GM12878 (cell line): Measurements from ENCODE around the gene CGREF1. TPM values are rescaled to one million over a fixed set of nuclear protein-coding genes. Genes with fewer than 3 reads are reported as not detected.

Experiments used
- ATF3 ChIP-seq: IDR thresholded peaks from 2 replicates; pipeline ENCODE4 v1.6.1; 2011; ENCODE audit warnings: low read depth, mild to moderate bottlenecking, low read length, moderate library complexity, borderline replicate concordance; ENCODE audit errors: extremely low read depth
- BMI1 ChIP-seq: fragments of 450-650 bp; IDR thresholded peaks from 2 replicates; pipeline ENCODE4 v1.6.1; 2016; ENCODE audit warnings: mild to moderate bottlenecking, moderate library complexity, borderline replicate concordance
- CHD1 ChIP-seq: IDR thresholded peaks from 2 replicates; pipeline ENCODE4 v1.6.1; 2012; ENCODE audit warnings: low read depth, low read length, improper control_type of control experiment
- CREM ChIP-seq: IDR thresholded peaks from 2 replicates; pipeline ENCODE4 v1.6.1; 2014; ENCODE audit warnings: antibody characterized with exemption, low read depth
- E4F1 ChIP-seq: fragments of 450-650 bp; IDR thresholded peaks from 2 replicates; pipeline ENCODE4 v1.6.1; 2018; ENCODE audit warnings: borderline replicate concordance, mild to moderate bottlenecking; ENCODE audit not compliant: partially characterized antibody
- ELK1 ChIP-seq: IDR thresholded peaks from 2 replicates; pipeline ENCODE4 v1.6.1; 2012; ENCODE audit warnings: low read depth, low read length, improper control_type of control experiment
- ESRRA ChIP-seq: IDR thresholded peaks from 2 replicates; pipeline ENCODE4 v1.6.1; 2012; ENCODE audit warnings: mild to moderate bottlenecking, low read length, improper control_type of control experiment
- FOXM1 ChIP-seq: IDR thresholded peaks from 2 replicates; pipeline ENCODE4 v1.6.1; 2012; ENCODE audit warnings: low read depth, mild to moderate bottlenecking, inconsistent platforms, low read length, moderate library complexity
- HDAC2 ChIP-seq: fragments of 200-600 bp; sonication (generic); IDR thresholded peaks from 2 replicates; pipeline ENCODE4 v1.6.1; 2017
- JUNB ChIP-seq: IDR thresholded peaks from 2 replicates; pipeline ENCODE4 v1.6.1; 2016; ENCODE audit warnings: antibody characterized with exemption, mild to moderate bottlenecking
- KAT2A ChIP-seq: conservative IDR thresholded peaks from 2 replicates; pipeline ENCODE4 v1.6.1; 2011; ENCODE audit warnings: low read depth, low read length; ENCODE audit not compliant: control insufficient read depth
- NFIC ChIP-seq: IDR thresholded peaks from 2 replicates; pipeline ENCODE4 v1.6.1; 2012; ENCODE audit warnings: low read depth, mild to moderate bottlenecking, inconsistent platforms, low read length, moderate library complexity
- POLR2AphosphoS2 ChIP-seq: IDR thresholded peaks from 2 replicates; pipeline ENCODE4 v1.6.1; 2011; ENCODE audit warnings: low read depth, mild to moderate bottlenecking, low read length, improper control_type of control experiment, moderate library complexity
- SIN3A ChIP-seq: IDR thresholded peaks from 2 replicates; pipeline ENCODE4 v1.6.1; 2012; ENCODE audit warnings: low read depth, low read length, improper control_type of control experiment
- SMC3 ChIP-seq: IDR thresholded peaks from 2 replicates; pipeline ENCODE4 v1.6.1; 2011; ENCODE audit warnings: low read length, improper control_type of control experiment, borderline replicate concordance
- SREBF1 ChIP-seq: IDR thresholded peaks from 2 replicates; pipeline ENCODE4 v1.6.1; 2012; ENCODE audit warnings: mild to moderate bottlenecking, low read length
- TAF1 ChIP-seq: IDR thresholded peaks from 2 replicates; pipeline ENCODE4 v1.6.1; 2011; ENCODE audit warnings: mild to moderate bottlenecking, low read depth, low read length, borderline replicate concordance
- ZBTB11 ChIP-seq: fragments of 450-650 bp; formaldehyde crosslinking; IDR thresholded peaks from 2 replicates; pipeline ENCODE4 v1.5.0; 2022; ENCODE audit warnings: mild to moderate bottlenecking, missing genetic modification characterization
- ZNF207 ChIP-seq: fragments of 450-650 bp; IDR thresholded peaks from 2 replicates; pipeline ENCODE4 v1.6.1; 2014; ENCODE audit warnings: antibody characterized with exemption, mild to moderate bottlenecking, borderline replicate concordance
- ZSCAN29 ChIP-seq: fragments of 450-650 bp; IDR thresholded peaks from 2 replicates; pipeline ENCODE4 v1.6.1; 2017; ENCODE audit warnings: mild to moderate bottlenecking, moderate library complexity
- polyA plus RNA-seq, 11 experiments: library from polyadenylated mRNA; depleted of rRNA in 4 of 11; unstranded in 6 of 11; stranded (reverse) in 5 of 11; fragments of >200 nt; fragmentation: Nextera tagmentation in 4 of 11; fragmentation: Illumina TruSeq in 1 of 11; extraction: Ambion mirVana in 4 of 11; extraction: Trizol in 1 of 11; gene quantifications; 1 replicate in 1 of 11; 2 replicates in 10 of 11; pipeline versions ENCODE4 v1.2.1 to v1.2.3, GENCODE V29; 2011 to 2016; ENCODE audit warnings: inconsistent platforms in 2 of 11, missing spikeins in 2 of 11, low read depth in 1 of 11
- total RNA-seq, 4 experiments: library from RNA; depleted of rRNA in 3 of 4; stranded (reverse); fragments of >200 nt in 3 of 4; fragmentation: Illumina TruSeq in 1 of 4; extraction: Trizol in 1 of 4; gene quantifications; 2 replicates each; pipeline versions ENCODE4 v1.2.1 to v1.2.3, GENCODE V29; 2013 to 2021

CGREF1 gene
- total and polyA plus RNA-seq, 10 of the 15 experiments (the other 5 are each of a cell fraction or from before 2014, with no cell fraction given), result 0.06 to 0.21 TPM; not detected in 8

GRCh38 chr2:27050996-27051901 lies 67.7 kb downstream of the CGREF1 start, which contains the start of gene AGBL5 (continued):
- TF ChIP-seq ZBTB11 (peak; percentile 54), POLR2AphosphoS2 (peak; percentile 66), KAT2A (no peak), ZSCAN29 (peak; percentile 89), SIN3A (peak; percentile 84), JUNB (peak; percentile 6; the same call in 1 of the 2 replicates), ZNF207 (peak; percentile 93), NFIC (peak; percentile 83; the same call in 1 of the 2 replicates), ATF3 (no peak), CHD1 (no peak), E4F1 (peak; percentile 68), ESRRA (0 out of 2 replicates have a peak, but pooled peaks have one; percentile 33), CREM (peak; percentile 41; the same call in 1 of the 2 replicates), SREBF1 (no peak), FOXM1 (0 out of 2 replicates have a peak, but pooled peaks have one; percentile 48), TAF1 (peak; percentile 71), BMI1 (peak; percentile 52; the same call in 1 of the 2 replicates), HDAC2 (no peak), ELK1 (peak; percentile 79; the same call in 1 of the 2 replicates), SMC3 (0 out of 2 replicates have a peak, but pooled peaks have one; percentile 9)
